Stimulated activated CD8-positive, alpha-beta memory T cell treated with anti-CD3 and anti-CD28 coated beads, Interleukin-15, amount 100 ng/mL, for 1 hour (primary cell): ENCODE data around the gene FOSB.

Source experiments
- DNase-seq: peaks from one replicate; pipeline ENCODE4 v3.0.0-alpha.2; 2020; ENCODE audit warnings: low read depth

The FOSB gene

DNA sequence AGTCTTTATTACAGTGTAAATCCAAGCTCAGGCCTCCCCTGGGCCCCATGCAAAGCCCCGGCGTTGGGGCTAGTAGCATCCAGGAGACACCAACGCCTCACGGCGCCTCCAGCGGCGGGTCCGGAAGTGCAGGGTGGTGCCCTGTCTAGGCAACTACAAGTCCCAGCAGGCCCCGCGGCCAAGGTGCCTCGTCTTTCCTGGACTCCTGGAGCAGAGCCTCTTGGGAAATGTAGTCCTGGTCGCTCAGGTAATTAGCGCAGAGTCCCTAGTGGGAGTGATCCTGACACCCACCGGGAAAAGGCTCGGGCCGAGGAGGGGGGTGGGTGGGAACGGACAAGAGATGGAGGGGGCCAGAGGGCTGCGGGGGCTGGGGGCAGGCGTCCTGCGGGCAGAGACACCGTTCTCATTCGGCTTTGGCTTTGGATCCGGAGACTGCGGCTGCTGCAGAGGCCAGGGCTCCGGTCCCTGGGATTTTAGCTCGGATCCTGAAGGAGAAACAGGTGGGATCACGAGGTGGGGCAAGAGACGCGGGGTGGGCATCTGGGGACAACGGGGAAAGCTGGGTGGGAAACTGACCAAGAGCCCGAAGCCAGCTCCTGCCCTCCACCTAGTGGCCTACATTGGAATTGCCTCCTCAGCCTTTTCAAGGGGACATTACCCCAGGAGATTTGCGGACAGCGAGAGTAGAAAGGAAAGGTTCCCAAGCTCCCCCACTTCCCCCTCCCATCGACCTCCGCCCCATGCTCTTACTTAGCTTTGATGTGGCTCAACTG is 17.7 kb downstream of the FOSB start:
- peak; percentile 98 for DNase-seq

DNA sequence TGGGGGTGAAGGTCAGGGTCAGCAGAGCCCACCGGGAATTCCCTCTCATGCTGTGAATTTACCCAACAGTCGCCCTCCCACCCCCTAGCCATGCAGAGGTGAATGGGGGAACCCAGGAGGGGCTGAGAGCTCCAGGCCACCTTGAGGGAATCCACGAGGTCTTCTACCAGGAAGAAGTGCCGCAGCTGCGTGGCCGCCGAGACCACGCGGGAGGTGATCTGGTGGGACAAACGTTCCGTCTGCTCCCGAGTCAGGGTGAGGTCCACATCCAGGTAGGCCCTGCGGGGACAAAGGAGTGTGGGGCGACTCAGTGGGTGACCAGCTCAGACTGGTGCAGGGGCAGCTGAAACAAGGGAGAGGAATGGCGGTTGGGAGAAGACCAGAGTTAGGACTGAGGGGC is 20.9 kb downstream of the FOSB start:
- DNase-seq, result no peak

DNA sequence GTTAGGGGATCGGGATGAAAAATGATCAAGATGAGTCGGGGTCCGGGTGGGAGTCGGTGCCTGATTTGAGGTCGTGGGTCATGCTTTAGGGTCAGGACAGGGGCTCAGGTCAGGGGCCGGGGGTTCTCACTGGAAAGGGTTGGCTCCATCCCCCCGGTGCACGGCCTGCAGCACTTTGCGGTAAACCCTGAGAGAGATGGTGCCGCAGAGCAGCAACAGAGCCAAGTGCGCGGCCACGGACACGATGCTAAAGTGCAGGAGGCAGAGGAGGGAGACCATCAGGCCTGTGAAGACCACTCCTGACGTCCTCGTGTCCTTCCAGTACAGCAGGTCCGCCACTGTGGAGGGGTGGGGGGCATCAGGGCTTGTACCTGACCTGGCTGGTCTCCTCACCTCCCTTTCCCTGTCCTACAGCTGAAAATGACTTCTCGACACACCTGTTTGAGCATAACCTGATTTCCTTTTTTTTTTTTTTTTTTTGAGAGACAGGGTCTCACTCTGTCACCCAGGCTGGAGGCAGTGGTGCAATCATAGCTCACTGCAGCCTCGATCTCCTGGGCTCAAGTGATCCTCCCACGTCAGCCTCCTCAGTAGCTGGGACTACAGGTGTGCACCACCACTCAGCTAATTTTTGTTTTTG is 21.5 kb downstream of the FOSB start:
- DNase-seq, result no peak

DNA sequence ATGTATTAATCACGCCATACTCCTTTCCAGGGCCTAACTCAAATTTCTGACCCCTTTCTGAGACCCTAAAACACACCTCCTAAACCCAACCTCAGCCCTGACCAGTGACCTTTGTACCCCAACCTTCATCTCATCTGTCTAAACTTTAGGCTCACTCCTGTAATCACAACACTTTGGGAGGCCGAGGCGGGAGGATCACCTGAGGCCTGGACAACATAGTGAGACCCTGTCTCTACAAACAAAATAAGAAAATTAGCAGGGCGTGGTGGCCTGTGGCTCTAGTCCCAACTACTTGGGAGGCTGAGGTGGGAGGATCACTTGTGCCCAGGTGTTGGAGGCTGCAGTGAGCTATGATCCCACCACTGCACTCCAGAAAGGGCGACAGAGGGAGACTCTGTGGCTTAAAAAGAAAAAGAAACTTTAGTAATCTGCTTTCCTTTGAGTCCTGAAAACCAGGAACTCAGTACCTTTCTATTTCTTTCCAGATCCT is 24.4 kb downstream of the FOSB start:
- DNase-seq, result no peak

DNA sequence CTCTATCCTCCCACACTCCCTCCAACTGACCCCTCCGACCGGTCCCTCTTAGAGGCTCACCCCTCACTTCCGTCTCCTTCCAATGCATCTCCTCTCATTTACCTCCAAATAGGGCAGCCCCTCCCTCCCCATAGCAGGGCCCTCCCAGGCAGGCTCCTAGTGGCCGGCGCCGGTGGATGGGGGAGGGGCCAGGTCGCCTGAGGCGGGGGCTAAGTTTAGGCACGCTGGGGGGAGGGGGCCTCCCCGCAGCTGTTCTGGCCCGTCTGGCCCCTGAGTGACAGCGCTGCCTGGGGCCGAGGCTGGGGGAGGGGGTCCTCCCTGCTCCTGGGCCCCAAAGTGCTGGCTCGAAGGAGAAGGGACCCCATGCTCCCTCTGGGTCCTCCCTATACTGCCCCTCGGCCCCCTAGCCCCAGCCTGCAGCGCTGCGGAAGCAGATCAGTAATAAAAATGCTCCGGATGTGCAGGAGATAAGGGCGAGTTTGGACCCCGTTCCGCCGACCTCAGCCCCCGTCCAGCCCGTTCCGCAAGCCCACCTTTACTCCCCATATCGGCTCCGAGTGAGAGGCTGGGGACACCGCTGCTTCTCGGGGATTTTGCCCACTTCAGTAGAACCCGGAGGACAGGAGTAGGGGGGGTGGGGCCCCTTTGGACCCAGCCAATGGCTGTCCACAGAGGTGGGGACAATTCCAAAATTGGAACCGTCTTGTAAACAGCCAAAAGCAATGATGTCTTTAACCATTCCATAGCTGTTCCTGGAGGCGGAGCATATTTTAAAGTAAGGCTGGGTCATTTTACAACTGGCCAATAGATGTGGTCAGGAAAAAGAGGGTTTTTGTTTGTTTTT is 25.1 kb downstream of the FOSB start:
- no peak for DNase-seq

DNA sequence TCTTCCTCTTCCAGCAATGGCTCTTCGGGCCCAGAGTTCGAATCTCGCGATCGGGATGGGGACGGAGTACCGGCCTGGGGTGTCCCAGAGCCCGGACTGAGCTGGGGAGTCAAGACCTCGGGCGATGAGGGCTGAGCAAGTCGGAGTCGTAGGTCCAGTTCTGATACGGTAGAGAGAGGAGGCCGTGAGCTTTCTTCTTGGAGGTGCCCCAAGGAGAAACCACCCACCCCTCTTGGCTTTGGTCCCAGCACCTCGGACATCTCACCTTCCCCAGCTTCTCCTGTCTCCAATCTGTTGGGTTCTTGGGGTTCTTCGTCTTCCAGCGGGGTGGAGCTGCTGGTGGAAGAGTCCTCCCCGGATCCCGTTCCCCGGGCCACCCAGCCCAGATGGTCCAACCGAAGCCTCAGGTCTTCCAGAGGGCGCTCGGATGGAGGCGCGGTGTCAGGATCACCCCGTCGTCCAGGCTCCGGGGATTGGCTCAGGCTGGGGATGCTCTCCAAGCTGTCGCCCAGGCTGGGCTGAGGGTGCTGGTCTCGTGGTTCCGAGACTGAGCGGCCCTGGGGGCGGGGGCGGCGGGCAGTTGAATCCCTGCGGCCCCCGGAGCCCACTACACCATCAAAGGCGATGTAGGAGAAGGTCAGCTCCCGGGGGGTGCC is 26.6 kb downstream of the FOSB start:
- no peak for DNase-seq

DNA sequence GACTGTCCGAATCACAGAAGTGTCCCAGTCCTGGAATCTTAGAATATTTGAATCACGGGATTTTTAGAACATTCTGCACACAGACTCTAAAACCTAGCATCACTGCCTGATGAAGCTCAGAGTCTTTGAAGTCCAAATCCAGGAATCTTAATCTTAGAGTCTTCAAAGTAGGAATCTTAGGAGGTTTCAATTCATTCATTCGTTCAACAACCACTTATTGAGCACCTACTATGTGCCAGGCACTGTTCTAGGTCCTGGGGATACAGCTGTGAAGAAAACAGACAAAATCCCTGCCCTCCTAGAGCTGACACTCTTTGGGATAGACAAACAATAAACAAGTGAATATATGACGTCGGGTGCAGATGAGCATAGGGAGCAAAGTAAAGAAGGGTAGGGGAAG is 27.4 kb downstream of the FOSB start:
- no peak for DNase-seq

DNA sequence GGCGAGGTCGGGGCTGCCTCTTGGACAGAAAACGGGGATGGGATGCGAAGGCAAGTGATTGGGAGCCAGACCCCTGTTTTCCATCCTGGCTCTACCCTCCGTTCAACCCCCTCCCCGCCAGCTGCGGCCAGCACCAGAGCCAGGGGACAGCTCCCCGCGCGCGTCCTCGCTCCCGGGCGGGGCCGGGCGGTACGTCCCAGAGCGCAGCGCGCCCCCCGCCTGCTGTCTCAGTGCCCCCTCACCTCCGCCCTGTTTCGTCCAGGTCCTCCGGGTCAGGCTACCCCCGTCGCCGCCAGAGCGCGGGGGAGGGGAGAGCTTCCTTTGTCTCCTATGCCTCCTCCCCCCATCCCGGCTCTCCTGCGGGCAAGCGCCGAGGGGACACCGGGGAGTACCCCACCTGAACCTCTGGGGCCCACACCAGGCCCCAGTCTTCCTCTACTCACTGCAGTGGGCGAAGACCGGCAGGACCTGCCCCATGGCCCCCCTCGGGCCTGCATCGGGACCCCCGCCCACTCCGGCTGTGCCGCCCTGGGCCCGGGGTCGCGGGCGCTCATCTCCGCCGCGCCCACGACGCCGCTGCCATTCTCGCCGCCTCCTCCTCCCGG is 28.7 kb downstream of the FOSB start:
- no peak for DNase-seq

DNA sequence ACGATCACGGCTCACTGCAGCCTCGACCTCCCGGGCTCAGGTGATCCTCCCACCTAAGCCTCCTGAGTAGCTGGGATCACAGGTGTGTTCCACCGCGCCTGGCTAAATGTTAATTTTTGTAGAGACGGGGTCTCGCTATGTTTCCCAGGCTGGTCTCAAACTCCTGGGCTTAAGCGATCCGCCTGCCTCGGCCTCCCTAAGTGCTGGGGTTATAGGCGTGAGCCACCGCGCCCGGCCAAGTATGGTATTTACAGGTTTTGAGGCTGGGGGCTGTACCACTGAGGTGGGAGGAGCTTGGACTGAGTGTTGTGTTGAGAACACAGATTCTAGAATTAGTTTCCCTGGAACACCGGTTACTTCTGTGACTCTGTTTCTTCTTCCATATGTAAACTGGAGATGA is 30.0 kb downstream of the FOSB start:
- DNase-seq, result no peak

DNA sequence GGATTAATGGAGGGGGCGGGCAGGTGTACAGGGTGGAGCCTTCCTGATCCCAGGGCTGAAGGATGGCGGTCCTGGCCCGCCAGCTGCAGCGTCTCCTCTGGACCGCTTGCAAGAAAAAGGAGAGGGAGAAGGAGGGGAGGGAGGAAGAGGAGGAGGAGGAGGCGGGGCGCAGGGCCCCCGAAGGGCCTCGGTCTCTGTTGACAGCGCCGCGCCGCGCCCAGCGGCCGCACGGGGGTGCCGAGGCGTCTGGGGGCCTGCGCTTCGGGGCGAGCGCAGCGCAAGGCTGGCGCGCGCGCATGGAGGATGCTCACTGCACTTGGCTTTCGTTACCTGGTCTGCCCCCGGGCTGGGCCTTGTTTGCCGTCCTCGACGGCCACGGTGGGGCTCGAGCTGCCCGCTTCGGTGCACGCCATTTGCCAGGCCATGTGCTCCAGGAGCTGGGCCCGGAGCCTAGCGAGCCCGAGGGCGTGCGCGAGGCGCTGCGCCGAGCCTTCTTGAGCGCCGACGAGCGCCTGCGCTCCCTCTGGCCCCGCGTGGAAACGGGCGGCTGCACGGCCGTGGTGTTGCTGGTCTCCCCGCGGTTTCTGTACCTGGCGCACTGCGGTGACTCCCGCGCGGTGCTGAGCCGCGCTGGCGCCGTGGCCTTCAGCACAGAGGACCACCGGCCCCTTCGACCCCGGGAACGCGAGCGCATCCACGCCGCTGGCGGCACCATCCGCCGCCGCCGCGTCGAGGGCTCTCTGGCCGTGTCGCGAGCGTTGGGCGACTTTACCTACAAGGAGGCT is 30.8 kb downstream of the FOSB start, which contains the start of gene PPM1N:
PPM1N (plus strand) TSS at position 33 of the 785 bp plus-strand sequence; CDS start at position 63, 30 bp downstream.
- DNase-seq, result no peak

DNA sequence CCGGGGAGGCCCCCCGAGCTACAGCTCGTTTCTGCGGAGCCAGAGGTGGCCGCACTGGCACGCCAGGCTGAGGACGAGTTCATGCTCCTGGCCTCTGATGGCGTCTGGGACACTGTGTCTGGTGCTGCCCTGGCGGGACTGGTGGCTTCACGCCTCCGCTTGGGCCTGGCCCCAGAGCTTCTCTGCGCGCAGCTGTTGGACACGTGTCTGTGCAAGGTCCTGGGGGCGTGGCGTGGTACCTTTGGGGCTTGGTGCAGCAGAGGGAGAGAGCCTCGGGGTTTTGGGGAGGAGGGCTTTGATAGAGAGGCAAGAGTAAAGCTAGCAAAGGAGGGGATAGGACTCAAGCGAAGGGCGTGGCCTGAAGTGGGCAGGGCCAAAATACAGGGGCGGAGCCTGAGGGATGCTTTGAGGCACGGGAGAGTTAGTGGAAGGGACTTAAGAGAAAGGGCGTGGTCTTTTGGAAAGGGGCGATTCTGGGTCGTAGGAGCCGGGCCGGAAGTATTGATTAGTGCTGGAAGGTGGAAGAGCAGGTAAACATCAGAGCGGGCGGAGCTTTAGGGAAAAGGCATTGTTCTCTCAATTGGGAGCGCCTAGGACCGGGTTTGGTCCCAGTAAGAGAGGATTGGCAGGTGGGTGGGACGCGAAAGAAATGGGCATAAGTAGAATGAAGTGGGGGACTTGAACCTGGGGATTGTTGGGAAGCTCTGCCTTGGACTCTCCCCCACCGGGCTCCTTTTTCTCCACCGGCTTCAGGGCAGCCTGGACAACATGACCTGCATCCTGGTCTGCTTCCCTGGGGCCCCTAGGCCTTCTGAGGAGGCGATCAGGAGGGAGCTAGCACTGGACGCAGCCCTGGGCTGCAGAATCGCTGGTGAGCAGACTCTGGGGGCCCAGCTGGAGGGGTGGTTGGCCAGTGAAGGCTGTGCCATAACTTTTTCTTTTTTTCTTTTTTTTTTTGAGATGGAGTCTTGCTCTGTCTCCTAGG is 31.7 kb downstream of the FOSB start:
- no peak for DNase-seq

DNA sequence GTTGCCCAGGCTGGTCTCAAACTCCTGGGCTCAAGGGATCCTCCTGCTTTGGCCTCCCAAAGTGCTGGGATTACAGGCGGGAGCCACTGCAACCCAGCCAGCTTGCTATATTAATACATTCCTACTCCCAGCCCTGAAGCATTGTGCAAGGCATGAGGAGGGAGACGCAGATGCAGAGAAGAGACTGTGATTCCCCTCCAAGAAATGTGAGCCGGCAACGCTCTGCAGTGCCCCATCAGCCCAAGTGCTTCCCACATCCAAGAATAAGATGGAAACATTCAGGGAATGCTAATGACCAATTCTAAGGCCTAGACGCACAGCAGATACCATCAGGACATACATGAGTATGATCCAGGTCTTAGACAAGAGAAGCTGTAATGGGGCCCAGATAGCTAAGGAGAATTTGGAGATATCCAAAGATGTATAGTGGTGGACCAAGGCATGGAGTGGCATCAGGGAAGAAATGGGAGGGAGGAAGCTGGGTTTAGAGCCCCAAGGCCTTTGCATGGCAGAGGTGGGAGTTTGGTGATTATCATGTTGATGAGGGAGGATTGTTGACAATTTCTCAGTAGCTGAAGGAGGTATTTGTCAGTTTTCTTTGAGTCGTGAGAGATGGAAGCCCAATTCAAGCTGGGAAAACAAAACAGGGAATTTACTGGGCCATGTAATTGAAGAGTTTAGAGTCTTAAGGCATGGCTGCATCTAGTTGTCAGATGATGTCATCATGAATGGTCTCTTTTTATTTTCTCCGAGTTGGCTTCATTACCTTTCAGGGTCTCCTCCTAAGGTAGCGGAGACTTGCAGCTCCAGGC is 33.3 kb downstream of the FOSB start:
- DNase-seq, result no peak

DNA sequence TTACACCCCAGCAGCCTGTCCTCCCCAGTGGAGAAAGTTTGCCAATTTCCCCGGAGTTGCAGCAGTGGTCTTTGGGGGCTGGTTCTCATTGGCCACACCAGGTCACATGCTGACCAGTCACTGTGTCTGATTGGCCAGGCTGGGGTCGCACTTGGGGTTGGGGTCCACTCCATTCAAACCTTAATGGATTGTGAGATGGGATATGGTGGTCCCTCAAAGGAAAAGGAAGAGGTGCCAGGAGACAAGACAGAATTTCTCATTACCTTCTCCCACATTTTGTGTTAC is 33.9 kb downstream of the FOSB start:
- DNase-seq, result no peak

DNA sequence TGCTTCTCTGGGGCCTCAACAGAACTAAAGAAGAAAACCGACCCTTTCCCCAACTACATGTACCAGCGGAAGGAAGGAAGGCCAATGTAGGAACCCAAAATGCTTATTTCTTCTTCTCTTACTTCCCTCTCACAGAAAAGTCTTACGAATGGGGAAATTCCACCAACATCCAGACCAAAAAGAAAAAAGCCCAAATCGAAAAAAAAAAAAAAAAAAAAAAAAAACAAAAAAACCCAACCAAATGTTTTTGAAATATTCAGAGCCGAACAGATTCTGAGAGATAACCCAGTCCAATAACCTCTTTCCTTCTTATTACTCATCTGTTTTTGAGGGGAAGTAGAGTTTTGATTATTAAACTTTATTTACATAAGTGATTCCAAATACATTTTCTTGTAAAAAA is 34.3 kb downstream of the FOSB start:
- DNase-seq, result no peak

DNA sequence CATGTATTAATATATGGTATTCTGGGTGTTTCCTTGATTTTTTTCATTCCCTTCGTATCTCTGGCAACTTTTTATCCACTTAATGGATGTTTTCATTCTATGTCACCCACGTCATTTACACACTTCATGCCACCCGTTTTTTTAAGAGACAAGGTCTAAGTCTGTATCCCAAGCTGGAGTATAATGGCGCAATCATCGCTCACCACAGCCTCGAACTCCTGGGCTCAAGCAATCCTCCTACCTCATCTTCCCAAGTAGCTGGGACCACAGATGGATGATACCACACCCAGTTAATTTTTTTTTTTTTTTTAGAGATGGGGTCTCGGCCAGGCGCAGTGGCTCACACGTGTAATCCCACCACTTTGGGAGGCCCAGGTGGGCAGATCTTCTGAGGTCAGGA is 36.1 kb downstream of the FOSB start:
- no peak for DNase-seq

DNA sequence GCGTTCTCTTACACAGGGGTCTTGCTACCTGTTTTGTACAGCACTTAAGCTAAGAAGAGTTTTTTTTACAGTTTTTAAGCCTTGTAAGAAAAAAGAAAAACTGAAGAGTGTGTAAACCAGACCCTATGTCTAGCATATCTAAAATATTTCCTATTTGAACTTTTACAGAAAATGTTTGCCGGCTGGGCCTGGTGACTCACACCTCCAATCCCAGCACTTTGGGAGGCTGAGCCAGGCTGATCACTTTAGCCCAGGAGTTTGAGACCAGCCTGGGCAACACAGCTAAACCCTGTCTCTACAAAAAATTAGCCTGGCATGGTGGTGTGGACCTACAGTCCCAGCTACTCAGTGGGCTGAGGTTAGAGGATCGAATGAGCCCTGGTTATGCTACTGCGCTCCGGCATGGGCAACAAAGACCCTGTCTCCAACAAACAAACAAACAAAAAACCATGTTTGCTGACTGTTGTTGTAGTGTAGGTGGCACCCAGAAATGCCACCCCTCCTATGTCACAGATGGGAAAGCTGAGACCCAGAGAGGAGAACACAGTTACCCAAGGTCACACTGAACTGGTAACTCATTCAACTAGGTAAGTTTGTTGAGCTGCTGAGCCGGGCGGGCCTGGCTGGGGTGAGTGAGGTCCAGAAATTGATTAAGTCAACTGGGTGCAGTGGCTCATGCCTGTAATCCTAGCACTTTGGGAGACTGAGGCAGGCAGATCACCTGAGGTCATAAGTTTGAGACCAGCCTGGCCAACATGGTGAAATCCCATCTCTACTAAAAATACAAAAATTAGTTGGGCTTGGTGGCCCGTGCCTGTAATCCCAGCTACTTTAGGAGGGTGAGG is 37.6 kb downstream of the FOSB start:
- DNase-seq, result no peak

DNA sequence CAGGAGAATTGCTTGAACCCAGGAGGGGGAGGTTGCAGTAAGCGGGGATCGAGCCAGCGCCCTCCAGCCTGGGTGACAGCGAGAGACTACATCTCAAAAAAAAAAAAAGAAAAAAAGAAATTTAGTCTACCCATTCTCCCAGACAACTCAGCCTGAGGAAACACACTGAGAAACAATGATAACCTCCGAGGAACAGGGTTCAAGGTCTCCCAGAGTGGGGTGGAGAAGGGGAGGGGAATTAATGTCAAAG is 38.1 kb downstream of the FOSB start:
- no peak for DNase-seq

DNA sequence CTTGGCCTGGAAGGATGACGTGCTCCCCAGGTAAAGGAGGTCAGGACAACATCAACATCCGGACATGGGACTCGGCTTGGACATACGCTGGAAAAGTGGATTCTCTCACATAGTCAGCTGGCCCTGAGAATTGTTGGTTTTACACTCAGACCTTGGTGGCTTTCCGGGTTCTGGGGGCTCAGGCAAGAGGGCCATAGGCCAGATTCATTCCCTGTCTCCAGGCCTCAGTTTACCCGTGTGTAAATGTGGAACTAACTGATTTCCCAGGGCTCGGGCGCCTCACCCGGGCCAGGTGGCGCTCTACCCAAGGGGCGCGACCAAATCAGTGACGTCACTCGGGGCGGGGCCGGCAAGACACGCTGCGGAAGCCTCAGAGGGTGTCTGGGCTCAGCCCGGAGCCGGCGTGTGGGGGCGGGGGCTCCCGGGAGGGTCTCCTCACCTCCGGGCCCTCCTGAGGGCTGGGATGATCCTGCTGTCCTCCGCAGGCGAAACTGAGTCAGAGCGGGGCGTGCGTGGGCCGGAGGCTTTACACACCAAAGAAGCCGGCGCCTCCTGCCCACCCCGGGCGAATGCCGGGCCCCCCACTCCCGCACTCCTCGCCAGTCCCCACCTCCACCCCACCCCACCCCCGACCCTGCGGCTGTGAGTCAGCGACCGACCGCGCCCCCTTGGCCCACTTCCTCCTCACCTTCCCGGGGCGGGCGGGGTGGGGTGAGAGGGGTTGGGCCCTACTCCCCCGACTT is 38.6 kb downstream of the FOSB start:
- peak; percentile 97 for DNase-seq
